Stimulated activated CD8-positive, alpha-beta memory T cell treated with anti-CD3 and anti-CD28 coated beads, Interleukin-12 subunit alpha, Interleukin-12 subunit beta, amount 100 ng/mL, for 4 hours (primary cell): ENCODE measurements around the gene SLFN12L.
"Not testable (repeated sequence)": the region's sequence is repeated elsewhere in the genome, so short reads cannot be mapped to it uniquely, and the experiment has no call there.

Experiments used
- DNase-seq: peaks from one replicate; pipeline ENCODE4 v3.0.0-alpha.2; 2020; ENCODE audit warnings: low read depth

Gene SLFN12L

DNA sequence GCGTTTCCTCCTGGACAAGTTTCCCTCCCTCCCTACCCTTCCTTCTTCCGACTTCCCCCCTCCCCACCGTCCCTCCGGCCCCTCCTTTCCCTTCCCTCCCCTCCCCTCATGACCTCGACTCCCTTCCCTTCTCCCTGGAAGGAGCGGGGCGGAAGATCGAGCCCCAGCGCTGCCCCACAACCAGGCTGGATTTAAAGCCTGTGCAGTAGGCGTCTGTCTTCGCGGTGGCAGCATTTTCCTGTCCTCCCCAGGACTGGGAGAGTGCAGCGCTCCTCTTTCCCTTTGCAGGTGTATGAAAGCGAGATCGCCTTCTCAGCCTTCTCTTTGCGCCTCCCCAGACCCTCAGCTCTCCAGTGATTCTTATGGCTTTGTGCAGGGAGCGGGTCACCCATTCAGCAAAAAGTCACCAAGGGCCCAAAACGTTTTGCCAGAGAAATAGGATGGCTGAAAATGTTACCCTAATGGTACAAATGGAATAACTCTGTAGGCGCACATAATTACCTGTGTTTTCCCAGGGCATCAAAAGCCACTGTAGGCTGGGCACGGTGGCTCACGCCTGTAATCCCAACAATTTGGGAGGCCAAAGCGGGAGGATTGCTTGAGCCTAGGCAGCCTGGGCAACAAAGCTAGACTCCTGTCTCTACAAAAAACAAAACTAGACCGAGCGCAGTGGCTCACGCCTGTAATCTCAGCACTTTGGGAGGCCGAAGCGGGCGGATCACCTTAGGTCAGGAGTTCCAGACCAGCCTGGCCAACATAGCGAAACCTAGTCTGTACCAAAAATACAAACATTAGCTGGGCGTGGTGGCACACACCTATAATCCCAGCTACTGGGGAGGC lies 40.8 kb downstream of the SLFN12L start:
- no peak for DNase-seq

- no peak for DNase-seq
These were observed 44.4 kb downstream of the SLFN12L start for GRCh38 chr17:35493040-35493439.

DNA sequence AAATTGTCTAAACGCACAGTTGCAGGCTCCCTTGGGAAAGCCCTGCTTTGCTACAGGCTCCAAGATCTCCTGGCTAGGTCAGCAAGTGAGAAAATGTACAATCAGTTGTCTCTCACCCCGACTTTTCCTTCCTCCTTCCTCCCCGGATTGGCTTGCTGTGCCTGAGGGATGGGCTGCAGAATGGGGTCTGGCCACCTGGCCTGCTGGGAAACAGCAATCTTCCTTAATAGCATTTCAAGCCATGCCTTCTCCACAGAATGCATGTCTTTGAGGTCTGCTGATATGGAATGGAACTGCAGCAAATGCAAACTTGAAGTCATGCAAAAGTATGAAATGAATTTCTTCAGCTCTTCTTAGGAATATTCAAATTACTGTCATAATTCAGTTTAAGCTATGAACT lies 46.1 kb downstream of the SLFN12L start:
- no peak for DNase-seq

DNA sequence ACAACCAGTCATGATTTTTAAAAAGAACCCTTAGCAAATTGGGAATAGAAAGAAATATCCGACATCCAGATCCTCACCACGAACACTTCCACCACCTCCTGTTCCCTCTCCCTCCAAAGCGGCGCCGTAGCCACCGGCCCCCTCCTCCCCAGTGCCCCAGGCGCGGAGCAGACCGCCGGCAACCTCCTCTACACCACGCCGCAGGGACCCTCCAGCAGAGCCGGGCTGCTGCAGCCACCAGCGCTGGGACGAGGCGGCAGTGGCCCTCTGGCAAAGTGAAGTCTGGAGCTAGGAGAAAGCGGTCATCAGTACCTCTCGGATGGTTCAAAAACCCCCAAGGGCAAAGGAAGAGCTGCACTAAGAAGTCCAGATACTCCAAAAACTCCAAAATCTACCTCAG lies 47.5 kb downstream of the SLFN12L start:
- no peak for DNase-seq

GRCh38 chr17:35488991-35489390 lies 48.5 kb downstream of the SLFN12L start:
- no peak for DNase-seq

DNA sequence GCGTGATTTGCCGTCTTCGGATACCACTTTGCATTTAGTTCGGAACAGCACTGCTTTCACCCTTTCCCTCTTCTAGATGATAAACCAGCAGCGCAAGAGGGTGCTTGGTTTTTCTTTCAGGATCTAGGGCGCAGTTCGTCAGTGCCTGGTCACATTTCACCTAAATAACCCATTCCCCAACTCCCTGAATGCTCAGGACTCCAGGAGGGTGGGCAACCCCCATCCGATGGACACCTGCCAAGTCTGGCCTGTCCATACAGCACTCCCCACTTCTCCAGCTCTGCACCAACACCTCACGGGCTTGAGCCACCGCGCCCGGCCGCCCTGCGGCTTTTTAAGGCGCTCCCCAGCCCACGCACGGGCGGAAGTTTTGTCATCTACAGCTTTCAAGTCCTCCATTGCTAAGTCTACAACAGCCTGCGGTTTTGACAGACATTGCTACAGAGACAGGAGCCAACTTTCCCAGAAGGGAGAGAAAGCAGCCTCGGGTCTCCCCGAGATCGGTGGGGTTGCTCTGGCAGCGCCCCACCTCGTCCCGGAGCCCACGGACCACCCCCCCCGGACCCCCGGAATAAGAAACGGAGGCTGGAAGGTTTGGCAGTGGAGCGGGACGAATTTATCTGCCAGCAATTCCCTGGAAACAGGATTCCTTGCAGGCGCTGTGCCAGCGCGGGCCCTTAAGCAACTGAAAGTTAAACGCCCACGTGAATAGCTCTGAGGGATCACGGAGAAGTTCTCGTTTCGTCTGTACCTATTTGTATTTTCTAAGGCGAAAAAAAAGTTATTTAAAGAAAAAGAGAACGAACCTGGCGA lies 50.4 kb downstream of the SLFN12L start:
- DNase-seq, result peak; percentile 70

DNA sequence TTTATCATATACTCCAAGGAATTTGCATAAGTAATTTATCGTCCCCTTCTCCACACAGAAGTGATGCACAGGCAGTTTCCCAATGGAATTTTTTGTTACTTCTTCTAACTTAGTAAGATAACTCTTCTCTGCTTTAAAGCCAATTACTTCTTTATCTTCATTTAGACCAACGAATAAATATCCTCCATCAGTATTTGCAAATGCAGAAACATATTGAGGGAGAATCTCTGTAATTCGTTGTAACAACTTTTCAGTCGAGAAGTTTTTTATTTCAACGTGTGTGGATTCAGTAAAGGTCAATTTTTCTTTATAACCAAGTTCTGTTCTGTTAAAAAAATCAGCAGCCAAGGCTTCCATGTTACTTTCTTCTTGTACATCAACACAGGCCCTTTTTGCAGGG lies 58.2 kb downstream of the SLFN12L start:
- DNase-seq, result no peak

GRCh38 chr17:35477248-35477647 lies 60.2 kb downstream of the SLFN12L start:
- no peak for DNase-seq

DNA sequence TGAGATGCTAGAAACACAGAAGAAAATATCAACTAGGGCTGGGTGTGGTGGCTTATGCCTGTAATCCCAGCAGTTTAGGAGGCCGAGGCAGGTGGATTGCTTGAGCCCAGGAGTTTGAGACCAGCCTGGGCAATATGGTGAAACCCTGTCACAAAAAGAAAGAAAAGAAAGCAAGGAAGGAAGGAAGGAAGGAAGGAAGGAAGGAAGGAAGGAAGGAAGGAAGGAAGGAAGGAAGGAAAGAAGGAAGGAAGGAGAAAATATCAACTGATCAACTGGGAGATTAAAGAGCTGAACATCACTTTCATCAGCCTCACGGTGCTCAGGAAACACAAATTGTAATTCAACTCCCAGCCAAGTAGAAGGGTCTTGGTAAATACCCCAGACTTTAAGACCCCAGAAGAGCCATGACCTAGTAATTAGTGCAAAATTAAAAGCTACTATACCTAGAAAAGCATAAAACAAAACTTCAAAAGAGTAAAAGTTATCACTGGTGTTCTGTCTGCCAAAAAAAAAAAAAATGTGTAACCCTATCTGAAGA lies 61.1 kb downstream of the SLFN12L start:
- no peak for DNase-seq

DNA sequence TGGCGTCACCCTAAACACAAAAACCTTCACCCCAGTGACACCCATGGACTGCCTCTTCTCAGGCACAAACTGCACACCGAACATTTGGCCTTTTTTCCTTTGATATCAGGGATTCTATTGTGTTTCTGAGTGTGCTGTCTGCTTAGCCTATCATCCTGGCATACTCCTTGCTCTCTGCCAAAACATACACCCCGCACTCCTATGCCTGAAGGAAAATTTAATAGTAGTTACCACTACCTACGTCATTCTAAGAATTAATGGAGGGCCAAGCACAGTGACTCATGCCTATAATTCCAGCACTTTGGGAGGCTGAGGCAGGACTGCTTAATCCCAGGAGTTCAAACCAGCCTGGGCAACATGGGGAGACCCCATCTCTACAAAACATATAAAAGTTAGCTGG lies 69.0 kb downstream of the SLFN12L start:
- DNase-seq, result no peak

DNA sequence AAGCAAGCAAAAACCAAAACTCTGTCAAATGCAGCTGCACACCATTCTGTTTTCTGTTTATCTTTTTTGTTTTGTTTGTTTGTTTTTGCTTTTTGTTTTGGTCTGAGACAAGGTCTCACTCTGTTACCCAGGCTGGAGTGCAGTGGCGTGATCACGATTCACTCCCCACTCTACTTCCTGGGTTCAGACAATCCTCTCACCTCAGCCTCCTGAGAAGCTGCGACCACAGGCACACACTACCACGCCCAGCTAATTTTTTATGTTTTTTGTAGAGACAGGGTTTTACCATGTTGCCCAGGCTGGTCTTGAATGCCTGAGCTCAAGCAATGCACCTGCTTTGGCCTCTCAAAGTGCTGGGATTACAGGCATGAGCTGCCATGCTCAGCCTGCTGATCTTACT lies 69.7 kb downstream of the SLFN12L start:
- no peak for DNase-seq

DNA sequence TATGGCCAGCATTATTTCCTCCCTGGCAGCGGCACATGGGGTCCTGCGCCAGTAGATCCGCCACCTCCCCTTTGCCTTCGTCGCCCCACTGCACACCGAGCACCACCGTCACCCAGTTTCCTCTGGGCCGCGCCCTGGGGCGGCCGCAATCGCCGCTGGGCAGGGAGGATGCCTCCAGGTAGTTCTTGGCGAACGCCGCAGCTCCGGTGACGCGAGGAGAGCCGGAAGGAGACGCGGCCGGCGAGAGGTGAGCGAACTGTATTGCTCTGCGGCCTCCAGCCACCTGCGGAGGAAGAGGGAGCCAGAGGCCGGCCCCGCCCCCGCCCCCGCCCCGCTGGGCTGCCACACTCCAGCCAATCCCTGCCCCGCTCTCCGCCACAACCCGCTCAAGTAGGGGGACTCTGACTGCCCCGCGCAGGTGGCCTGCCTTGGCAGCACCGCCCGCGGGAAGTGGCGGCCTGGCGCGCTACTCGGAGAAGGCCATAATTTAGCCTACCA lies 77.1 kb downstream of the SLFN12L start:
- peak; percentile 39 for DNase-seq

- DNase-seq, result not testable (repeated sequence)
These were observed 83.4 kb downstream of the SLFN12L start for GRCh38 chr17:35454035-35454434.

DNA sequence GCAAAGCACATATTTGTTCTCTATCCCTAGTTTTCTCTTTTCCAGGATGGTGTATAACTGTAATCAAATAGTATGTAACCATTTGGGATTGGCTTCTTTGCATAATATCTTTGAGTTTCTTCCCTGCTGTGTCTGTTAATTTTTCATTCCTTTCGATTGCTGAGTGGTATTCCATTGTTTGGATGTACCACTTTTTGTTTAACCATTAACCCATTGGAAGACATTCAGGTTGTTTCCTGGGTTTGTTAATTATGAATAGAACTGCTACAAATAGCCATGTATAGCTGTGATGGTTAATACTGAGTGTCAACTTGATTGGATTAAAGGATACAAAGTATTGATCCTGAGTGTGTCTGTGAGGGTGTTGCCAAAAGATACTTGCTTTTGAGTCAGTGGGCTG lies 84.3 kb downstream of the SLFN12L start:
- DNase-seq, result no peak

- peak; percentile 11 for DNase-seq
These were observed 88.0 kb downstream of the SLFN12L start for GRCh38 chr17:35449371-35449931.

DNA sequence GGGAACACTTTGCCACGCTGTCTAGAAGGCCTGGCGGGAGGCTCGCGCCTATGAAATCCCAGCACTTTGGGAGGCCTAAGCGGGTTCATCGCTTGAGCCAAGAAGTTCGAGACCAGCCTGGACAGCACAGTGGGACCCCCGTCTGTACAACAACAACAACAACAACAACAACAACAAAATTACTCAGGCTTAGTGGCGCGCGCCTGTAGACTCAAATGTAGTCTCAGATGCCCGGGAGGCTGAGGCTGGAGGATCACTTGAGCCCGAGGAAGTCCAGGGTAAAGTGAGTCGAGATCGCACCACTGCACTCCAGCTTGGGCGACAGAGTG lies 88.6 kb downstream of the SLFN12L start:
- no peak for DNase-seq

- DNase-seq, result peak; percentile 78
These were observed 89.1 kb downstream of the SLFN12L start, which contains the start of gene SLFN13 for GRCh38 chr17:35448214-35448898. Gene SLFN13, minus strand, starts transcription at chr17:35448766. Its CDS starts 3,086 bp downstream, at chr17:35445680.

- DNase-seq, result no peak
These were observed 90.0 kb downstream of the SLFN12L start for GRCh38 chr17:35447499-35447898.

- DNase-seq, result no peak
These were observed 99.0 kb downstream of the SLFN12L start for GRCh38 chr17:35438433-35438832.

- peak; percentile 53 for DNase-seq
These were observed 104.2 kb downstream of the SLFN12L start for GRCh38 chr17:35433075-35433894.
